GM12891 (cell line): ENCODE measurements around the gene STMN3.
"Not testable (repeated sequence)": the region's sequence is repeated elsewhere in the genome, so short reads cannot be mapped to it uniquely, and the experiment has no call there.

ENCODE experiments used
- PAX5 ChIP-seq: IDR thresholded peaks from 2 replicates; pipeline ENCODE4 v1.6.1; 2011; ENCODE audit warnings: low read length, moderate library complexity, mild to moderate bottlenecking; ENCODE audit not compliant: insufficient read depth, severe bottlenecking
- POLR2A ChIP-seq: IDR thresholded peaks from 2 replicates; pipeline ENCODE4 v1.6.1; 2011; ENCODE audit warnings: low read depth, low read length, control low read depth
- POLR2AphosphoS5 ChIP-seq: IDR thresholded peaks from 2 replicates; pipeline ENCODE4 v1.6.1; 2011; ENCODE audit warnings: low read depth, low read length, control low read depth
- POU2F2 ChIP-seq: IDR thresholded peaks from 2 replicates; pipeline ENCODE4 v1.6.1; 2011; ENCODE audit warnings: low read depth, mild to moderate bottlenecking, control low read depth, low read length, moderate library complexity
- SPI1 ChIP-seq: IDR thresholded peaks from 2 replicates; pipeline ENCODE4 v1.6.1; 2011; ENCODE audit warnings: low read depth, low read length, control low read depth
- TAF1 ChIP-seq: IDR thresholded peaks from 2 replicates; pipeline ENCODE4 v1.6.1; 2011; ENCODE audit warnings: low read depth, low read length, control low read depth

DNA sequence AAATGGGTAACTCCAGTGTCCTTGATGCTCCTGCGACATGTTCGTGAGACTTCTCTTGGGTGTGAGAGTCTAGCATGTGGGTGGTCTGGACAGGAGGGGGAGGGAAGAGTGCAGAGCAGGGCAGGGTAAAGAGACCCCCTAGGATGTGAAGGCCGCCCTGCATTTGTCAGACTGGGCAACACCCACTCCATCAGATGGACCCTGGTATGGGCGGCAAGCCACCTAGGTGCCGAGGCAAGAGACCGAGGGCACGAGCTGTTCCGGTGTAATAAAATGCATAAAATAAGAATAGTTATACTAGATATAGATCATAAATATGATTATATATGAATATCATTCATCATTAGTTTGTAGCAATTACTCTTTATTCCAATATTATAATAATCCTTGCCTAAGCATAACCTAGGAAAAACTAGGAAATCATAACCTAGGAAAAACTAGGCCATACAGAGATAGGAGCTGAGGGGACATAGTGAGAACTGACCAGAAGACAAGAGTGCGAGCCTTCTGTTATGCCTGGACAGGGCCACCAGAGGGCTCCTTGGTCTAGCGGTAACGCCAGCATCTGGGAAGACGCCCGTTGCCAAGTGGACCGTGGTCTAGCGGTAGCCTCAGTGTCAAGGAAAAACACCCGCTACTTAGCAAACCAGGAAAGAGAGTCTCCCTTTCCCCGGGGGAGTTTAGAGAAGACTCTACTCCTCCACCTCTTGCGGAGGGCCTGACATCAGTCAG is 39.2 kb downstream of the STMN3 start:
- not testable (repeated sequence) for TF ChIP-seq POLR2AphosphoS5, POLR2A, TAF1, PAX5, POU2F2, SPI1
